H9 (cell line): ENCODE measurements around the gene SPNS3. TPM values are rescaled to one million over a fixed set of nuclear protein-coding genes. Genes with fewer than 3 reads are reported as not detected.

Source experiments
- DNase-seq: peaks from one replicate; pipeline ENCODE4 v3.0.0-alpha.2; 2017
- H2AFZ ChIP-seq: one replicate; pipeline ENCODE4 v1.6.1; 2013; ENCODE audit warnings: mild to moderate bottlenecking, low read length, control low read depth, moderate library complexity
- H2AK5ac ChIP-seq: 2 replicates; pipeline ENCODE4 v1.6.1; 2013; ENCODE audit warnings: low read length, control low read depth, mixed read lengths; ENCODE audit not compliant: insufficient read length
- H2BK120ac ChIP-seq: one replicate; pipeline ENCODE4 v1.6.1; 2013; ENCODE audit warnings: low read depth, mild to moderate bottlenecking, low read length, control low read depth, inconsistent platforms; ENCODE audit not compliant: poor library complexity, severe bottlenecking
- H2BK12ac ChIP-seq: 2 replicates; pipeline ENCODE4 v1.6.1; 2013; ENCODE audit warnings: low read length, control low read depth, mixed read lengths, low read depth; ENCODE audit not compliant: insufficient read length
- H2BK15ac ChIP-seq: 2 replicates; pipeline ENCODE4 v1.6.1; 2013; ENCODE audit warnings: low read depth, low read length, control low read depth
- H2BK20ac ChIP-seq: one replicate; pipeline ENCODE4 v1.6.1; 2013; ENCODE audit warnings: low read depth, mild to moderate bottlenecking, low read length, control low read depth, inconsistent platforms; ENCODE audit not compliant: poor library complexity, severe bottlenecking
- H2BK5ac ChIP-seq: 2 replicates; pipeline ENCODE4 v1.6.1; 2013; ENCODE audit warnings: low read length, control low read depth, mixed read lengths; ENCODE audit not compliant: insufficient read length
- H3K14ac ChIP-seq: 2 replicates; pipeline ENCODE4 v1.6.1; 2013; ENCODE audit warnings: low read length, control low read depth; ENCODE audit not compliant: insufficient read depth
- H3K18ac ChIP-seq: 2 replicates; pipeline ENCODE4 v1.6.1; 2013; ENCODE audit warnings: low read depth, mild to moderate bottlenecking, mixed read lengths, low read length, control low read depth; ENCODE audit not compliant: insufficient read length
- H3K23ac ChIP-seq: 2 replicates; pipeline ENCODE4 v1.6.1; 2013; ENCODE audit warnings: low read length, control low read depth, mixed read lengths, low read depth; ENCODE audit not compliant: insufficient read length
- H3K23me2 ChIP-seq: 2 replicates; pipeline ENCODE4 v1.6.1; 2013; ENCODE audit warnings: low read depth, mild to moderate bottlenecking, mixed read lengths, low read length, control low read depth; ENCODE audit not compliant: insufficient read length, poor library complexity, severe bottlenecking
- H3K27ac ChIP-seq: 2 replicates; pipeline ENCODE4 v1.5.1; 2013; ENCODE audit warnings: low read length, control low read depth, mixed read lengths, low read depth; ENCODE audit not compliant: insufficient read length
- H3K27me3 ChIP-seq: 2 replicates; pipeline ENCODE4 v1.6.1; 2013; ENCODE audit warnings: low read length, control low read depth, inconsistent platforms; ENCODE audit not compliant: insufficient read depth
- H3K4ac ChIP-seq: 2 replicates; pipeline ENCODE4 v1.6.1; 2013; ENCODE audit warnings: low read depth, mild to moderate bottlenecking, control low read depth, inconsistent platforms, low read length, moderate library complexity
- H3K4me1 ChIP-seq: 2 replicates; pipeline ENCODE4 v1.6.1; 2013; ENCODE audit warnings: low read length, control low read depth, inconsistent platforms; ENCODE audit not compliant: insufficient read depth
- H3K4me2 ChIP-seq: 2 replicates; pipeline ENCODE4 v1.6.1; 2013; ENCODE audit warnings: low read length, control low read depth, mixed read lengths; ENCODE audit not compliant: insufficient read length, insufficient read depth
- H3K56ac ChIP-seq: 2 replicates; pipeline ENCODE4 v1.6.1; 2013; ENCODE audit warnings: low read depth, mild to moderate bottlenecking, mixed read lengths, low read length, control low read depth; ENCODE audit not compliant: insufficient read length
- H3K79me1 ChIP-seq: 2 replicates; pipeline ENCODE4 v1.6.1; 2013; ENCODE audit warnings: low read depth, mild to moderate bottlenecking, moderate library complexity, low read length, control low read depth, inconsistent platforms; ENCODE audit not compliant: insufficient read depth, poor library complexity, severe bottlenecking
- H3K79me2 ChIP-seq: 2 replicates; pipeline ENCODE4 v1.6.1; 2013; ENCODE audit warnings: low read length, control low read depth, inconsistent platforms; ENCODE audit not compliant: insufficient read depth
- H3K9ac ChIP-seq: 2 replicates; pipeline ENCODE4 v1.6.1; 2013; ENCODE audit warnings: low read length, control low read depth, mixed read lengths; ENCODE audit not compliant: insufficient read length; ENCODE audit errors: extremely low read depth
- H3K9me3 ChIP-seq: one replicate; pipeline ENCODE4 v1.6.1; 2013; ENCODE audit warnings: low read depth, low read length, inconsistent platforms; ENCODE audit not compliant: control insufficient read depth
- H3T11ph ChIP-seq: one replicate; pipeline ENCODE4 v1.6.1; 2013; ENCODE audit warnings: mild to moderate bottlenecking, low read length, control low read depth, inconsistent platforms
- H4K20me1 ChIP-seq: one replicate; pipeline ENCODE4 v1.6.1; 2013; ENCODE audit not compliant: control insufficient read depth, insufficient read length, insufficient read depth
- H4K5ac ChIP-seq: 2 replicates; pipeline ENCODE4 v1.6.1; 2013; ENCODE audit warnings: low read depth, mild to moderate bottlenecking, mixed read lengths, low read length, control low read depth; ENCODE audit not compliant: insufficient read length
- H4K8ac ChIP-seq: replicated peaks from 2 replicates; pipeline ENCODE4 v1.6.1; 2013; ENCODE audit warnings: low read length, control low read depth, mixed read lengths, low read depth; ENCODE audit not compliant: insufficient read length
- H4K91ac ChIP-seq: 2 replicates; pipeline ENCODE4 v1.6.1; 2013; ENCODE audit warnings: low read depth, mild to moderate bottlenecking, moderate library complexity, mixed read lengths, low read length, control low read depth; ENCODE audit not compliant: insufficient read length
- H3K27ac Mint-ChIP-seq, 3 experiments: 2 replicates in 2 of 3; 3 replicates in 1 of 3; pipeline ENCODE4 v1.8.0; 2020 to 2021; ENCODE audit warnings: mixed read lengths in 3 of 3, mild to moderate bottlenecking in 1 of 3, moderate library complexity in 1 of 3
- H3K27me3 Mint-ChIP-seq: 2 replicates; pipeline ENCODE4 v1.8.0; 2021; ENCODE audit warnings: low read depth, mild to moderate bottlenecking, moderate library complexity, mixed read lengths
- H3K36me3 Mint-ChIP-seq, 3 experiments: 2 replicates in 2 of 3; 3 replicates in 1 of 3; pipeline ENCODE4 v1.8.0; 2020 to 2021; ENCODE audit warnings: low read depth in 3 of 3, mixed read lengths in 3 of 3; ENCODE audit not compliant: insufficient read depth in 1 of 3
- H3K4me1 Mint-ChIP-seq, 2 experiments: 2 replicates each; pipeline ENCODE4 v1.8.0; 2020; ENCODE audit warnings: mixed read lengths in 2 of 2
- H3K4me3 Mint-ChIP-seq, 2 experiments: 2 replicates in 1 of 2; 3 replicates in 1 of 2; pipeline ENCODE4 v1.8.0; 2020 to 2021; ENCODE audit warnings: mild to moderate bottlenecking in 2 of 2, mixed read lengths in 2 of 2, moderate library complexity in 1 of 2
- H3K9me3 Mint-ChIP-seq, 2 experiments: 2 replicates in 1 of 2; 3 replicates in 1 of 2; pipeline ENCODE4 v1.8.0; 2020; ENCODE audit warnings: mild to moderate bottlenecking in 2 of 2, mixed read lengths in 2 of 2, moderate library complexity in 1 of 2
- CTCF ChIP-seq: fragments of 200-600 bp; sonication (generic); conservative IDR thresholded peaks from 3 replicates; pipeline ENCODE4 v1.8.0; 2021; ENCODE audit warnings: antibody characterized with exemption, mild to moderate bottlenecking
- WGBS: extraction: QIAGEN DNeasy Blood & Tissue Kit; methylation state at CpG from one replicate; pipeline ENCODE4 v1.1.7; 2013; ENCODE audit warnings: missing lambda C conversion rate, low lambda C conversion rate, mixed read lengths; ENCODE audit not compliant: insufficient read length; ENCODE audit errors: extremely low coverage; 5-methylcytosine and 5-hydroxymethylcytosine counted together
- total RNA-seq: library from RNA; stranded (reverse); gene quantifications from 2 replicates; pipeline ENCODE4 v1.2.1, GENCODE V29; 2021

The SPNS3 gene
- total RNA-seq, 1 experiment from 2014 or later, result not detected

- Histone ChIP-seq H4K5ac (no peak overlapping the region), H3K79me1 (no peaks in the 10 kb centered on the region), H3K23me2 (no peaks in the 10 kb centered on the region), H3K9ac (no peak overlapping the region), H3K27me3 (no peaks in the 10 kb centered on the region), H3K27ac (no peak overlapping the region), H4K91ac (no peak overlapping the region), H2BK120ac (no peak overlapping the region), H2BK15ac (no peak overlapping the region), H3K56ac (no peak overlapping the region), H2BK5ac (no peak overlapping the region), H3K4ac (no peak overlapping the region), H3K14ac (no peak overlapping the region), H3K4me1 (peaks cover under 1% of the 10 kb centered on the region; the same call in 1 of the 2 replicates), H2AK5ac (no peak overlapping the region), H2AFZ (no peak overlapping the region), H3K18ac (no peak overlapping the region), H2BK12ac (no peak overlapping the region), H3K4me2 (no peak overlapping the region), H2BK20ac (no peak overlapping the region), H3K79me2 (no peaks in the 10 kb centered on the region), H4K20me1 (no peaks in the 10 kb centered on the region), H3K9me3 (no peaks in the 10 kb centered on the region), H3K23ac (no peak overlapping the region), H4K8ac (no peak overlapping the region), H3T11ph (no peak overlapping the region)
- TF ChIP-seq CTCF, result no peak
- Mint-ChIP-seq H3K27me3 (no peaks in the 10 kb centered on the region), H3K4me3 (no peak overlapping the region), H3K27ac (peak overlapping the region; percentile 88 to 94 (median 90); a peak in 6 of 7 replicates), H3K36me3 (no peaks in the 10 kb centered on the region), H3K4me1 (peaks cover 25 to 28% of the 10 kb centered on the region in 2 experiments), H3K9me3 (no peaks in the 10 kb centered on the region)
- DNase-seq, result peak; percentile 91
- WGBS, result no CpG with 5 or more reads among the region's 8 CpGs
Measured at GRCh38 chr17:4389079-4389478, 44.7 kb upstream of the SPNS3 start.
